SK-N-SH treated with all-trans-retinoic acid at 6 μM for 48 hours (cell line): Measurements from ENCODE around the gene LUC7L3.
A peak's percentile ranks its signal among the peaks of the same experiment; 100 is the strongest.

Source experiments
- ATAC-seq: fragments of 200-7000 bp; cut with Tn5 transposase; 3 replicates; pipeline ENCODE4 v1.9.1; 2020; ENCODE audit warnings: mild to moderate bottlenecking, moderate library complexity
- ARNTL ChIP-seq: fragments of 450-650 bp; formaldehyde crosslinking; IDR thresholded peaks from 2 replicates; pipeline ENCODE4 v1.5.0; 2020; ENCODE audit warnings: low read depth, mild to moderate bottlenecking, moderate library complexity, borderline replicate concordance
- BACH2 ChIP-seq: fragments of 250-450 bp; sonication (Bioruptor Pico); IDR thresholded peaks from 2 replicates; pipeline ENCODE4 v1.9.0; 2021; ENCODE audit warnings: mild to moderate bottlenecking, borderline replicate concordance
- CREB5 ChIP-seq: fragments of 250-450 bp; sonication (Bioruptor Pico); IDR thresholded peaks from 2 replicates; pipeline ENCODE4 v1.5.1; 2020; ENCODE audit warnings: low read depth, mild to moderate bottlenecking, moderate library complexity
- CSDC2 ChIP-seq: fragments of 250-450 bp; sonication (Bioruptor Pico); IDR thresholded peaks from 2 replicates; pipeline ENCODE4 v1.5.0; 2020; ENCODE audit warnings: mild to moderate bottlenecking, moderate library complexity
- ESRRG ChIP-seq: fragments of 250-450 bp; sonication (Bioruptor Pico); IDR thresholded peaks from 2 replicates; pipeline ENCODE4 v1.6.1; 2021; ENCODE audit warnings: mild to moderate bottlenecking
- GLIS3 ChIP-seq: fragments of 250-450 bp; sonication (Bioruptor Pico); IDR thresholded peaks from 2 replicates; pipeline ENCODE4 v1.5.0; 2020; ENCODE audit warnings: mild to moderate bottlenecking, moderate library complexity
- ISL1 ChIP-seq: fragments of 250-450 bp; sonication (Bioruptor Pico); IDR thresholded peaks from 2 replicates; pipeline ENCODE4 v2.1.2; 2022; ENCODE audit warnings: mild to moderate bottlenecking, moderate library complexity
- PATZ1 ChIP-seq: fragments of 250-450 bp; sonication (Bioruptor Pico); IDR thresholded peaks from 2 replicates; pipeline ENCODE4 v1.8.0; 2020; ENCODE audit warnings: mild to moderate bottlenecking, moderate library complexity, borderline replicate concordance
- POU6F1 ChIP-seq: fragments of 250-450 bp; sonication (Bioruptor Pico); IDR thresholded peaks from 2 replicates; pipeline ENCODE4 v1.8.0; 2021; ENCODE audit warnings: low read depth, mild to moderate bottlenecking, moderate library complexity, borderline replicate concordance
- PPARA ChIP-seq: fragments of 250-450 bp; sonication (Bioruptor Pico); IDR thresholded peaks from 2 replicates; pipeline ENCODE4 v1.5.0; 2020; ENCODE audit warnings: mild to moderate bottlenecking, borderline replicate concordance
- RARB ChIP-seq: fragments of 250-450 bp; sonication (Bioruptor Pico); IDR thresholded peaks from 2 replicates; pipeline ENCODE4 v1.8.0; 2021; ENCODE audit warnings: mild to moderate bottlenecking, moderate library complexity
- SNAI2 ChIP-seq: fragments of 250-450 bp; sonication (Bioruptor Pico); IDR thresholded peaks from 2 replicates; pipeline ENCODE4 v1.5.0; 2020; ENCODE audit warnings: mild to moderate bottlenecking, moderate library complexity
- TCF4 ChIP-seq: fragments of 250-450 bp; sonication (Bioruptor Pico); IDR thresholded peaks from 2 replicates; pipeline ENCODE4 v1.8.0; 2021; ENCODE audit warnings: mild to moderate bottlenecking, moderate library complexity, borderline replicate concordance
- TOX ChIP-seq: fragments of 250-450 bp; sonication (Bioruptor Pico); IDR thresholded peaks from 2 replicates; pipeline ENCODE4 v1.8.0; 2021; ENCODE audit warnings: mild to moderate bottlenecking, moderate library complexity, borderline replicate concordance
- TSHZ2 ChIP-seq: fragments of 250-450 bp; sonication (Bioruptor Pico); IDR thresholded peaks from 2 replicates; pipeline ENCODE4 v1.5.0; 2020; ENCODE audit warnings: mild to moderate bottlenecking, moderate library complexity
- ZC3H10 ChIP-seq: fragments of 250-450 bp; sonication (Bioruptor Pico); IDR thresholded peaks from 2 replicates; pipeline ENCODE4 v1.5.1; 2021; ENCODE audit warnings: mild to moderate bottlenecking, moderate library complexity
- ZFP3 ChIP-seq: fragments of 250-450 bp; sonication (Bioruptor Pico); IDR thresholded peaks from 2 replicates; pipeline ENCODE4 v1.5.0; 2020; ENCODE audit warnings: mild to moderate bottlenecking, moderate library complexity
- ZFP30 ChIP-seq: fragments of 450-650 bp; formaldehyde crosslinking; IDR thresholded peaks from 2 replicates; pipeline ENCODE4 v1.5.0; 2022; ENCODE audit warnings: mild to moderate bottlenecking, moderate library complexity
- ZNF565 ChIP-seq: fragments of 450-650 bp; formaldehyde crosslinking; conservative IDR thresholded peaks from 2 replicates; pipeline ENCODE4 v1.5.0; 2020; ENCODE audit warnings: low read depth, mild to moderate bottlenecking, moderate library complexity
- ZNF70 ChIP-seq: fragments of 450-650 bp; formaldehyde crosslinking; IDR thresholded peaks from 2 replicates; pipeline ENCODE4 v1.5.0; 2020; ENCODE audit warnings: mild to moderate bottlenecking, moderate library complexity
- ZNF8 ChIP-seq: fragments of 450-650 bp; formaldehyde crosslinking; IDR thresholded peaks from 2 replicates; pipeline ENCODE4 v1.5.0; 2020; ENCODE audit warnings: mild to moderate bottlenecking, moderate library complexity
- TF ChIP-seq, protein P1 (sequence below): fragments of 250-450 bp; sonication (Bioruptor Pico); IDR thresholded peaks from 2 replicates; pipeline ENCODE4 v1.5.1; 2021; ENCODE audit warnings: mild to moderate bottlenecking, moderate library complexity

Gene LUC7L3, protein sequence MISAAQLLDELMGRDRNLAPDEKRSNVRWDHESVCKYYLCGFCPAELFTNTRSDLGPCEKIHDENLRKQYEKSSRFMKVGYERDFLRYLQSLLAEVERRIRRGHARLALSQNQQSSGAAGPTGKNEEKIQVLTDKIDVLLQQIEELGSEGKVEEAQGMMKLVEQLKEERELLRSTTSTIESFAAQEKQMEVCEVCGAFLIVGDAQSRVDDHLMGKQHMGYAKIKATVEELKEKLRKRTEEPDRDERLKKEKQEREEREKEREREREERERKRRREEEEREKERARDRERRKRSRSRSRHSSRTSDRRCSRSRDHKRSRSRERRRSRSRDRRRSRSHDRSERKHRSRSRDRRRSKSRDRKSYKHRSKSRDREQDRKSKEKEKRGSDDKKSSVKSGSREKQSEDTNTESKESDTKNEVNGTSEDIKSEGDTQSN

GRCh38 chr17:50719144-50719923, at the start of gene LUC7L3:
Gene LUC7L3 (plus strand): TSS chr17:50719603. CDS start chr17:50719733, 130 bp downstream.
- no peak for TF ChIP-seq ZNF565
- TF ChIP-seq ZNF70 (CRISPR knock-in tag) = peak; percentile 50; the same call in 1 of the 2 replicates
- peak; percentile 10; the same call in 1 of the 2 replicates for TF ChIP-seq ARNTL (CRISPR knock-in tag)
- peak; percentile 79; the same call in 1 of the 2 replicates for TF ChIP-seq SNAI2 (CRISPR knock-in tag)
- peak; percentile 80; the same call in 1 of the 2 replicates for TF ChIP-seq ZFP3 (CRISPR knock-in tag)
- TF ChIP-seq TSHZ2 (CRISPR knock-in tag) = peak; percentile 59
- TF ChIP-seq BACH2 = no peak
- TF ChIP-seq ZNF8 = peak; percentile 37; the same call in 1 of the 2 replicates
- TF ChIP-seq ZFP30 (CRISPR knock-in tag) = no peak
- TF ChIP-seq ISL1 (CRISPR knock-in tag) = peak; percentile 2; the same call in 1 of the 2 replicates
- TF ChIP-seq CSDC2 (CRISPR knock-in tag) = peak; percentile 95
- 0 out of 2 replicates have a peak, but pooled peaks have one; percentile 33 for TF ChIP-seq PPARA (CRISPR knock-in tag)

GRCh38 chr17:50672071-50672470, 47.3 kb upstream of the LUC7L3 start:
- no peak for ATAC-seq
- TF ChIP-seq, protein P1, sequence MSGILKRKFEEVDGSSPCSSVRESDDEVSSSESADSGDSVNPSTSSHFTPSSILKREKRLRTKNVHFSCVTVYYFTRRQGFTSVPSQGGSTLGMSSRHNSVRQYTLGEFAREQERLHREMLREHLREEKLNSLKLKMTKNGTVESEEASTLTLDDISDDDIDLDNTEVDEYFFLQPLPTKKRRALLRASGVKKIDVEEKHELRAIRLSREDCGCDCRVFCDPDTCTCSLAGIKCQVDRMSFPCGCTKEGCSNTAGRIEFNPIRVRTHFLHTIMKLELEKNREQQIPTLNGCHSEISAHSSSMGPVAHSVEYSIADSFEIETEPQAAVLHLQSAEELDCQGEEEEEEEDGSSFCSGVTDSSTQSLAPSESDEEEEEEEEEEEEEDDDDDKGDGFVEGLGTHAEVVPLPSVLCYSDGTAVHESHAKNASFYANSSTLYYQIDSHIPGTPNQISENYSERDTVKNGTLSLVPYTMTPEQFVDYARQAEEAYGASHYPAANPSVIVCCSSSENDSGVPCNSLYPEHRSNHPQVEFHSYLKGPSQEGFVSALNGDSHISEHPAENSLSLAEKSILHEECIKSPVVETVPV (CRISPR knock-in tag) = no peak
- TF ChIP-seq PPARA (CRISPR knock-in tag) (no peak), ZC3H10 (CRISPR knock-in tag) (no peak), ESRRG (CRISPR knock-in tag) (no peak), BACH2 (no peak), ZNF8 (no peak), CREB5 (CRISPR knock-in tag) (no peak), SNAI2 (CRISPR knock-in tag) (no peak), ZFP3 (CRISPR knock-in tag) (no peak), GLIS3 (CRISPR knock-in tag) (no peak), TOX (CRISPR knock-in tag) (no peak), RARB (CRISPR knock-in tag) (no peak), POU6F1 (no peak), TCF4 (CRISPR knock-in tag) (no peak), PATZ1 (CRISPR knock-in tag) (no peak), ZFP30 (CRISPR knock-in tag) (no peak), ARNTL (CRISPR knock-in tag) (no peak), TSHZ2 (CRISPR knock-in tag) (no peak)

More at GRCh38 chr17:50719144-50719923, at the start of gene LUC7L3:
- ATAC-seq = peak; percentile 94
